K562 (cell line): ENCODE data around the gene CRAMP1. TPM values are rescaled to one million over a fixed set of nuclear protein-coding genes. Genes with fewer than 3 reads are reported as not detected.

Experiments
- ATAC-seq: fragments of 200-7000 bp; cut with Tn5 transposase; 3 replicates; pipeline ENCODE4 v1.9.1; 2020; ENCODE audit warnings: moderate library complexity
- BruUV-seq: library from RNA; stranded (reverse); fragments of 400-500 nt; replicated peaks from 2 replicates; lab custom pipeline; 2021; lab: Mats Ljungman, UMichigan
- CTCF ChIA-PET: fragments of 300-600 bp; formaldehyde crosslinking; extraction: SDS; loops from one replicate; lab custom pipeline; 2021; ENCODE audit warnings: low intra/inter-chr PET ratio; lab: Yijun Ruan, JAX
- POLR2A ChIA-PET: fragments of 300-600, 350-650 bp; sonication (Branson Sonifier 250); formaldehyde crosslinking; extraction: SDS; loops from one replicate; lab custom pipeline; 2021; ENCODE audit warnings: antibody characterized with exemption, inconsistent platforms; lab: Yijun Ruan, JAX
- DNase-seq, 4 experiments: peaks; one replicate each; pipeline versions ENCODE4 v3.0.0 to v3.0.0-alpha.2; 2011 to 2018; ENCODE audit warnings: low spot score in 3 of 4, mixed read lengths in 3 of 4; ENCODE audit errors: extremely low read depth in 1 of 4
- FAIRE-seq: peaks from 2 replicates; lab custom pipeline; 2011; peaks lifted over from hg19 to GRCh38; lab: Jason Lieb, UNC
- H2AFZ ChIP-seq: 2 replicates; pipeline ENCODE4 v1.6.0; 2011; ENCODE audit warnings: low read depth, low read length, control low read depth, inconsistent platforms
- H3K27ac ChIP-seq: fragments of 200-600 bp; 3 replicates; pipeline ENCODE4 v1.8.0; 2011; ENCODE audit warnings: low read depth, mild to moderate bottlenecking, control low read depth, inconsistent platforms, low read length, moderate library complexity, mixed read lengths; ENCODE audit errors: extremely low read depth
- H3K27me3 ChIP-seq, 2 experiments: fragments of 300-600 bp in 1 of 2; 2 replicates in 1 of 2; 3 replicates in 1 of 2; pipeline versions ENCODE4 v1.6.0 to v1.8.0; 2011; ENCODE audit warnings: inconsistent platforms in 2 of 2, low read length in 2 of 2, mild to moderate bottlenecking in 1 of 2, mixed read lengths in 1 of 2, moderate library complexity in 1 of 2; ENCODE audit not compliant: control insufficient read depth in 2 of 2, insufficient read depth in 2 of 2
- H3K36me3 ChIP-seq: fragments of 300-600 bp; 3 replicates; pipeline ENCODE4 v1.8.0; 2011; ENCODE audit warnings: mild to moderate bottlenecking, low read length, inconsistent platforms; ENCODE audit not compliant: control insufficient read depth, insufficient read depth
- H3K4me1 ChIP-seq, 2 experiments: fragments of 200-600 bp in 1 of 2; replicated peaks in 1 of 2; 2 replicates in 1 of 2; 3 replicates in 1 of 2; pipeline versions ENCODE4 v1.5.1 to v1.8.0; 2011; ENCODE audit warnings: inconsistent platforms in 2 of 2, low read length in 2 of 2, mild to moderate bottlenecking in 1 of 2, mixed read lengths in 1 of 2, moderate library complexity in 1 of 2; ENCODE audit not compliant: control insufficient read depth in 2 of 2, insufficient read depth in 2 of 2
- H3K4me2 ChIP-seq: 2 replicates; pipeline ENCODE4 v1.6.1; 2011; ENCODE audit warnings: low read length, control low read depth, inconsistent platforms, mixed read lengths; ENCODE audit not compliant: insufficient read depth
- H3K4me3 ChIP-seq: fragments of 200-600 bp; sonication (generic), shearing (Covaris generic); 2 replicates; pipeline ENCODE4 v1.5.1; 2016; ENCODE audit warnings: control low read depth, inconsistent platforms
- H3K79me2 ChIP-seq: fragments of 200-600 bp; 3 replicates; pipeline ENCODE4 v1.8.0; 2011; ENCODE audit warnings: low read length, inconsistent platforms; ENCODE audit not compliant: control insufficient read depth, insufficient read depth
- H3K9ac ChIP-seq, 2 experiments: 2 replicates each; pipeline versions ENCODE4 v1.6.0 to v1.6.1; 2011; ENCODE audit warnings: low read depth in 2 of 2, low read length in 2 of 2, control low read depth in 1 of 2, inconsistent platforms in 1 of 2, mild to moderate bottlenecking in 1 of 2, mixed read lengths in 1 of 2; ENCODE audit not compliant: insufficient read depth in 1 of 2
- H3K9me1 ChIP-seq: one replicate; pipeline ENCODE4 v1.6.0; 2011; ENCODE audit warnings: inconsistent platforms, mild to moderate bottlenecking, low read length, moderate library complexity; ENCODE audit not compliant: control insufficient read depth, insufficient read depth
- H3K9me3 ChIP-seq: replicated peaks from 2 replicates; pipeline ENCODE4 v1.5.1; 2011; ENCODE audit warnings: low read depth, low read length, inconsistent platforms; ENCODE audit not compliant: control insufficient read depth, insufficient read depth
- H4K20me1 ChIP-seq: replicated peaks from 2 replicates; pipeline ENCODE4 v1.6.1; 2011; ENCODE audit warnings: low read length, inconsistent platforms, mixed read lengths; ENCODE audit not compliant: control insufficient read depth, insufficient read depth
- CREB1 ChIP-seq, 2 experiments: sonication (generic) in 1 of 2; formaldehyde crosslinking in 1 of 2; IDR thresholded peaks; 2 replicates each; pipeline versions ENCODE4 v1.6.1 to v1.8.0; 2012 to 2022; ENCODE audit warnings: inconsistent platforms in 1 of 2, mild to moderate bottlenecking in 1 of 2, missing genetic modification reagents in 1 of 2, moderate library complexity in 1 of 2
- ILF3 ChIP-seq: fragments of 450-650 bp; IDR thresholded peaks from 2 replicates; pipeline ENCODE4 v1.6.1; 2018; ENCODE audit warnings: antibody characterized with exemption, mild to moderate bottlenecking, moderate library complexity, borderline replicate concordance
- WGBS: fragments of 100-300 bp; shearing (Covaris generic); methylation state at CpG from one replicate; pipeline ENCODE4 v1.1.6; 2016; ENCODE audit warnings: low coverage, mixed read lengths; ENCODE audit not compliant: insufficient coverage; ENCODE audit errors: missing lambda C conversion rate; 5-methylcytosine and 5-hydroxymethylcytosine counted together
- in situ Hi-C: fragments of 300-500 bp; cut with MboI; formaldehyde crosslinking; loops from 4 replicates; pipeline ENCODE4 v1.15.0; 2018; ENCODE audit warnings: inconsistent platforms, mixed read lengths
- intact Hi-C: fragments of 100-400 bp; cut with micrococcal nuclease; formaldehyde crosslinking; loops from 2 replicates; pipeline ENCODE4 v1.14.2; 2022
- polyA plus RNA-seq, 8 experiments: library from polyadenylated mRNA; depleted of rRNA in 4 of 8; stranded (reverse) in 5 of 8; unstranded in 3 of 8; fragments of >200 nt; fragmentation: Nextera tagmentation in 2 of 8; fragmentation: Illumina TruSeq in 1 of 8; extraction: Ambion mirVana in 2 of 8; extraction: Trizol in 1 of 8; gene quantifications; 2 replicates each; pipeline versions ENCODE4 v1.2.1 to v1.2.3, GENCODE V29; 2011 to 2014; ENCODE audit warnings: inconsistent platforms in 1 of 8, missing spikeins in 1 of 8
- total RNA-seq, 7 experiments: library from RNA; depleted of rRNA in 6 of 7; stranded (reverse); fragments of >200 nt in 6 of 7; fragmentation: Illumina TruSeq in 2 of 7; extraction: Trizol in 2 of 7; gene quantifications; 2 replicates each; pipeline versions ENCODE4 v1.2.1 to v1.2.3, GENCODE V29; 2011 to 2021; ENCODE audit warnings: low replicate concordance in 1 of 7
- TF ChIP-seq, protein P1 (sequence below): sonication (generic); IDR thresholded peaks from 2 replicates; pipeline ENCODE4 v1.6.1; 2016
- TF ChIP-seq, protein P2 (sequence below): fragments of 250-450 bp; sonication (Bioruptor Pico); IDR thresholded peaks from 2 replicates; pipeline ENCODE4 v1.4.0; 2020; ENCODE audit warnings: borderline replicate concordance

The CRAMP1 gene
- total and polyA plus RNA-seq, 9 of the 15 experiments (the other 6 are each of a cell fraction or from before 2014, with no cell fraction given) = 0.52 to 20.8 (median 7.5) TPM

DNA sequence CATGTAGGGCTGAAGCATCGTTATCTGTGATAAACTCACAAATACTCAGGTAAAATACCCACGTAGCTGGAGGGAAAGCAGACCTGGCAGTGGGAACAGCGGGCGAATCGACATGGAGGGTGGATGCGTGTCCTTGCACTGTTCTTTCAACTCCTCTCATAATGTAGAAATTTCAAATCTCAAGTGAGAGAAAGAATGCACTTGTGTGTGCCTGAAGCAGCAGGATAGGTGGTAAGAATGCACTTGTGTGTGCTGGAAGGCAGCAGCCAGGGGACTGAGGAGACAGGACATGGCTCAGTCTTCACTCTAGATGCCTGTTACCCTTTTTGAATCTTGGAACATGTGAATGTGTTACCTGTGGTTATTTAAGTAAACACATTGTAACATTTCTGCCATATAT is 10.7 kb upstream of the CRAMP1 start:
- Histone ChIP-seq H3K36me3 (peaks cover 2% of the 10 kb centered on the region; the same call in 1 of the 3 replicates), H3K27ac (no peak overlapping the region), H3K79me2 (no peaks in the 10 kb centered on the region), H3K27me3 (no peaks in the 10 kb centered on the region), H2AFZ (no peak overlapping the region), H3K4me1 (peaks cover 5 to 6% of the 10 kb centered on the region in 2 experiments; a peak in 2 of 5 replicates), H4K20me1 (no peaks in the 10 kb centered on the region), H3K4me3 (no peak overlapping the region), H3K4me2 (no peak overlapping the region), H3K9me3 (no peaks in the 10 kb centered on the region), H3K9ac (no peak overlapping the region), H3K9me1 (no peaks in the 10 kb centered on the region)
- WGBS = 69% methylated on average over 6 of the region's 6 CpGs
- DNase-seq (no peak), FAIRE-seq (no peak), ATAC-seq (no peak)
- ChIA-PET CTCF (no interaction called here), POLR2A (interaction anchor here (0.6 to 1.1 kb wide), 2 partner anchors 10 to 14 kb away, joined by 3 to 4 read pairs; partner anchors contain the start of gene IFT140)
- TF ChIP-seq CREB1 (IDR thresholded peaks at IDR 0.05) = no peak
- TF ChIP-seq CREB1 (CRISPR knock-in tag; IDR thresholded peaks at IDR 0.05) = no peak
- TF ChIP-seq, protein P1, sequence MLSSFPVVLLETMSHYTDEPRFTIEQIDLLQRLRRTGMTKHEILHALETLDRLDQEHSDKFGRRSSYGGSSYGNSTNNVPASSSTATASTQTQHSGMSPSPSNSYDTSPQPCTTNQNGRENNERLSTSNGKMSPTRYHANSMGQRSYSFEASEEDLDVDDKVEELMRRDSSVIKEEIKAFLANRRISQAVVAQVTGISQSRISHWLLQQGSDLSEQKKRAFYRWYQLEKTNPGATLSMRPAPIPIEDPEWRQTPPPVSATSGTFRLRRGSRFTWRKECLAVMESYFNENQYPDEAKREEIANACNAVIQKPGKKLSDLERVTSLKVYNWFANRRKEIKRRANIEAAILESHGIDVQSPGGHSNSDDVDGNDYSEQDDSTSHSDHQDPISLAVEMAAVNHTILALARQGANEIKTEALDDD = no peak
- TF ChIP-seq ILF3 = no peak
- TF ChIP-seq, protein P2, sequence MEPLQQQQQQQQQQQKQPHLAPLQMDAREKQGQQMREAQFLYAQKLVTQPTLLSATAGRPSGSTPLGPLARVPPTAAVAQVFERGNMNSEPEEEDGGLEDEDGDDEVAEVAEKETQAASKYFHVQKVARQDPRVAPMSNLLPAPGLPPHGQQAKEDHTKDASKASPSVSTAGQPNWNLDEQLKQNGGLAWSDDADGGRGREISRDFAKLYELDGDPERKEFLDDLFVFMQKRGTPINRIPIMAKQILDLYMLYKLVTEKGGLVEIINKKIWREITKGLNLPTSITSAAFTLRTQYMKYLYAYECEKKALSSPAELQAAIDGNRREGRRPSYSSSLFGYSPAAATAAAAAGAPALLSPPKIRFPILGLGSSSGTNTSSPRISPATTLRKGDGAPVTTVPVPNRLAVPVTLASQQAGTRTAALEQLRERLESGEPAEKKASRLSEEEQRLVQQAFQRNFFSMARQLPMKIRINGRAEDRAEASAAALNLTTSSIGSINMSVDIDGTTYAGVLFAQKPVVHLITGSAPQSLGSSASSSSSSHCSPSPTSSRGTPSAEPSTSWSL (CRISPR knock-in tag) = no peak
- no TSS peak for BruUV-seq
- in situ Hi-C loops (no loop called here), intact Hi-C loops (no loop called here)
